Hepatocyte (in vitro differentiated cells): ENCODE data around the gene TFEB.

Experiments used
- EZH2phosphoT487 ChIP-seq: fragments of 200-600 bp; sonication (generic); IDR thresholded peaks from one replicate; pipeline ENCODE4 v1.6.1; 2018; ENCODE audit warnings: antibody characterized with exemption, mild to moderate bottlenecking, low read depth, moderate library complexity; ENCODE audit not compliant: unreplicated experiment, severe bottlenecking
- TF ChIP-seq, protein P1 (sequence below): fragments of 200-600 bp; sonication (generic); IDR thresholded peaks from 2 replicates; pipeline ENCODE4 v1.5.1; 2016; ENCODE audit warnings: antibody characterized with exemption, mild to moderate bottlenecking; ENCODE audit not compliant: poor library complexity

GRCh38 chr6:41667195-41667594 lies 68.2 kb downstream of the TFEB start:
- TF ChIP-seq, protein P1, sequence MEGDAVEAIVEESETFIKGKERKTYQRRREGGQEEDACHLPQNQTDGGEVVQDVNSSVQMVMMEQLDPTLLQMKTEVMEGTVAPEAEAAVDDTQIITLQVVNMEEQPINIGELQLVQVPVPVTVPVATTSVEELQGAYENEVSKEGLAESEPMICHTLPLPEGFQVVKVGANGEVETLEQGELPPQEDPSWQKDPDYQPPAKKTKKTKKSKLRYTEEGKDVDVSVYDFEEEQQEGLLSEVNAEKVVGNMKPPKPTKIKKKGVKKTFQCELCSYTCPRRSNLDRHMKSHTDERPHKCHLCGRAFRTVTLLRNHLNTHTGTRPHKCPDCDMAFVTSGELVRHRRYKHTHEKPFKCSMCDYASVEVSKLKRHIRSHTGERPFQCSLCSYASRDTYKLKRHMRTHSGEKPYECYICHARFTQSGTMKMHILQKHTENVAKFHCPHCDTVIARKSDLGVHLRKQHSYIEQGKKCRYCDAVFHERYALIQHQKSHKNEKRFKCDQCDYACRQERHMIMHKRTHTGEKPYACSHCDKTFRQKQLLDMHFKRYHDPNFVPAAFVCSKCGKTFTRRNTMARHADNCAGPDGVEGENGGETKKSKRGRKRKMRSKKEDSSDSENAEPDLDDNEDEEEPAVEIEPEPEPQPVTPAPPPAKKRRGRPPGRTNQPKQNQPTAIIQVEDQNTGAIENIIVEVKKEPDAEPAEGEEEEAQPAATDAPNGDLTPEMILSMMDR, result no peak
- no peak for TF ChIP-seq EZH2phosphoT487
